Stimulated activated CD4-positive, alpha-beta T cell treated with anti-CD3 and anti-CD28 coated beads, Interleukin-2, amount 100 ng/mL, for 24 hours (primary cell): Measurements from ENCODE around the gene LTBP3.

Source experiments
- DNase-seq, 2 donors: peaks; one replicate each; pipeline ENCODE4 v3.0.0-alpha.2; 2020

The LTBP3 gene

GRCh38 chr11:65505466-65506289 lies 52.5 kb downstream of the LTBP3 start:
- DNase-seq, result no peak

- no peak for DNase-seq
Measured at GRCh38 chr11:65504674-65505465, 53.3 kb downstream of the LTBP3 start.

GRCh38 chr11:65503949-65504673 lies 54.0 kb downstream of the LTBP3 start:
- no peak for DNase-seq

- DNase-seq, result no peak
Measured at GRCh38 chr11:65503368-65503948, 54.7 kb downstream of the LTBP3 start.

DNA sequence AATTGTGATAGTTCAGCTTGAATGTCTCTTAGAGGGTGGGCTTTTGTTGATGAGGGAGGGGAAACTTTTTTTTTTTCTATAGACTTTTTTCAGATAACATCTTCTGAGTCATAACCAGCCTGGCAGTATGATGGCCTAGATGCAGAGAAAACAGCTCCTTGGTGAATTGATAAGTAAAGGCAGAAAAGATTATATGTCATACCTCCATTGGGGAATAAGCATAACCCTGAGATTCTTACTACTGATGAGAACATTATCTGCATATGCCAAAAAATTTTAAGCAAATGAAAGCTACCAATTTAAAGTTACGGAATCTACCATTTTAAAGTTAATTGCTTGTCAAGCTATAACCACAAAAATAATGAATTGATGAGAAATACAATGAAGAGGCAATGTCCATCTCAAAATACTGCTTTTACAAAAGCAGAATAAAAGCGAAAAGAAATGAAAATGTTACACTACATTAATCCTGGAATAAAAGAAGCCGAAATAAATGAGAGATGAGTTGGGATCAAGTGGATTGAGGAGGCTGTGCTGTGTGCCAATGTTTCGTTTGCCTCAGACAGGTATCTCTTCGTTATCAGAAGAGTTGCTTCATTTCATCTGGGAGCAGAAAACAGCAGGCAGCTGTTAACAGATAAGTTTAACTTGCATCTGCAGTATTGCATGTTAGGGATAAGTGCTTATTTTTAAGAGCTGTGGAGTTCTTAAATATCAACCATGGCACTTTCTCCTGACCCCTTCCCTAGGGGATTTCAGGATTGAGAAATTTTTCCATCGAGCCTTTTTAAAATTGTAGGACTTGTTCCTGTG lies 55.4 kb downstream of the LTBP3 start:
- DNase-seq, result no peak

DNA sequence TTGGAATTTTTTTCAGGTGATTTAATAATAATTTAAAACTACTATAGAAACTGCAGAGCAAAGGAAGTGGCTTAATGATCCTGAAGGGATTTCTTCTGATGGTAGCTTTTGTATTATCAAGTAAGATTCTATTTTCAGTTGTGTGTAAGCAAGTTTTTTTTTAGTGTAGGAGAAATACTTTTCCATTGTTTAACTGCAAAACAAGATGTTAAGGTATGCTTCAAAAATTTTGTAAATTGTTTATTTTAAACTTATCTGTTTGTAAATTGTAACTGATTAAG lies 55.9 kb downstream of the LTBP3 start:
- no peak for DNase-seq

- DNase-seq, result no peak
Measured at GRCh38 chr11:65501472-65502273, 56.5 kb downstream of the LTBP3 start.

DNA sequence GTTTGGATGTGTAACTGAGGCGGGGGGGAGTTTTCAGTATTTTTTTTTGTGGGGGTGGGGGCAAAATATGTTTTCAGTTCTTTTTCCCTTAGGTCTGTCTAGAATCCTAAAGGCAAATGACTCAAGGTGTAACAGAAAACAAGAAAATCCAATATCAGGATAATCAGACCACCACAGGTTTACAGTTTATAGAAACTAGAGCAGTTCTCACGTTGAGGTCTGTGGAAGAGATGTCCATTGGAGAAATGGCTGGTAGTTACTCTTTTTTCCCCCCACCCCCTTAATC lies 57.0 kb downstream of the LTBP3 start:
- no peak for DNase-seq

GRCh38 chr11:65500387-65501185 lies 57.6 kb downstream of the LTBP3 start:
- peak; percentile 56 to 59 for DNase-seq

DNA sequence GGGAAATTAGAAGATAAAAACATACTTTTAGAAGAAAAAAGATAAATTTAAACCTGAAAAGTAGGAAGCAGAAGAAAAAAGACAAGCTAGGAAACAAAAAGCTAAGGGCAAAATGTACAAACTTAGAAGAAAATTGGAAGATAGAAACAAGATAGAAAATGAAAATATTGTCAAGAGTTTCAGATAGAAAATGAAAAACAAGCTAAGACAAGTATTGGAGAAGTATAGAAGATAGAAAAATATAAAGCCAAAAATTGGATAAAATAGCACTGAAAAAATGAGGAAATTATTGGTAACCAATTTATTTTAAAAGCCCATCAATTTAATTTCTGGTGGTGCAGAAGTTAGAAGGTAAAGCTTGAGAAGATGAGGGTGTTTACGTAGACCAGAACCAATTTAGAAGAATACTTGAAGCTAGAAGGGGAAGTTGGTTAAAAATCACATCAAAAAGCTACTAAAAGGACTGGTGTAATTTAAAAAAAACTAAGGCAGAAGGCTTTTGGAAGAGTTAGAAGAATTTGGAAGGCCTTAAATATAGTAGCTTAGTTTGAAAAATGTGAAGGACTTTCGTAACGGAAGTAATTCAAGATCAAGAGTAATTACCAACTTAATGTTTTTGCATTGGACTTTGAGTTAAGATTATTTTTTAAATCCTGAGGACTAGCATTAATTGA lies 58.3 kb downstream of the LTBP3 start:
- no peak for DNase-seq

GRCh38 chr11:65498977-65499712 lies 59.0 kb downstream of the LTBP3 start, which contains the start of gene MALAT1:
Gene MALAT1 (plus strand): TSS chr11:65499045.
- peak; percentile 92 to 95 for DNase-seq

DNA sequence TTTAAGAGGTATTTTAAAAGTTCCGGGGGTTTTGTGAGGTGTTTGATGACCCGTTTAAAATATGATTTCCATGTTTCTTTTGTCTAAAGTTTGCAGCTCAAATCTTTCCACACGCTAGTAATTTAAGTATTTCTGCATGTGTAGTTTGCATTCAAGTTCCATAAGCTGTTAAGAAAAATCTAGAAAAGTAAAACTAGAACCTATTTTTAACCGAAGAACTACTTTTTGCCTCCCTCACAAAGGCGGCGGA lies 59.5 kb downstream of the LTBP3 start:
- no peak for DNase-seq

GRCh38 chr11:65498042-65498726 lies 60.0 kb downstream of the LTBP3 start:
- DNase-seq, result peak; percentile 67 to 69

GRCh38 chr11:65497141-65498041 lies 60.8 kb downstream of the LTBP3 start:
- peak; percentile 98 to 99 for DNase-seq

GRCh38 chr11:65496304-65497140 lies 61.6 kb downstream of the LTBP3 start:
- peak in 1 of 2 donors; percentile 37 for DNase-seq

DNA sequence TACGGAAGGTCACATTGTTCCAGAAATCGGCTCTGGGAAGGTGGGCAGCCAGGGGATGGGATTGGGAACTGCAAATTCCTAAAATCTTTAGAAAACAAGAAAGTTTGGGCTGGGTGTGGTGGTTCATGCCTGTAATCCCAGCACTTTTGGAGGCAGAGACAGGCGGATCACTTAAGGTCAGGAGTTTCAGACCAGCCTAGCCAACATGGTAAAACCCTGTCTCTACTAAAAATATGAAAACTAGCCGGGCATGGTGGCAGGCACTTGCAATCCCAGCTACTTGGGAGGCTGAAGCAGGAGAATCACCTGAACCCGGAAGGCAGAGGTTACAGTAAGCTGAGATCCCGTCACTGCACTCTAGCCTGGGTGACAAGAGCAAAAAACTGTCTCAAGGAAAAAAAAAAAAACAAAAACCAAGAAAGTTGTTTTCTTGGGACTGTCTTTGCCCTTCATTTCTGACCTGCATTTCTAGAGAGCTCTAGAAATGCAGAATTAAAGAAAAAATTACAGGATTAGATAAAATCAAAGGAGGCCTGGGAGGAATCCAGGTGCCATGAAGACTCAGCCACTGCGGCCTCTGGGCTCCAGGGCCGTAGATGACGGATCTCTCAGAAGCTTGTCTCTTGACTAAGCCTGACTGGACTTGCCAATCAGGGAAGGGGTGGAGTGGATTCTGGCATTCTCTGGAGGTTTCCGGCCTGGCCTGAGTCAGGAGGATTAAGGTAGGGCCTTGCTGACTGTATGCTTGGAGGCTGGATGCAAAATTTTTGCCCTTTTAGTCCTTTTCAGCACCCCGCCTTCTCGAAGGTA lies 64.6 kb downstream of the LTBP3 start:
- DNase-seq, result no peak
